WERI-Rb-1 (cell line): ENCODE results near the gene ATP5F1A.

Source experiments
- DNase-seq: peaks from one replicate; pipeline ENCODE4 v3.0.0-alpha.2; 2020
- H3K27ac ChIP-seq: fragments of 250-450 bp; sonication (Bioruptor Pico); 2 replicates; pipeline ENCODE4 v1.5.1; 2020; ENCODE audit warnings: mild to moderate bottlenecking, moderate library complexity
- H3K27me3 ChIP-seq: fragments of 250-450 bp; sonication (Bioruptor Pico); 2 replicates; pipeline ENCODE4 v1.5.1; 2021; ENCODE audit warnings: mild to moderate bottlenecking, low read depth, moderate library complexity; ENCODE audit not compliant: insufficient read depth, severe bottlenecking
- H3K36me3 ChIP-seq: fragments of 250-450 bp; sonication (Bioruptor Pico); 2 replicates; pipeline ENCODE4 v1.5.1; 2020; ENCODE audit warnings: mild to moderate bottlenecking, moderate library complexity
- H3K4me3 ChIP-seq: 2 replicates; pipeline ENCODE4 v1.5.1; 2011; ENCODE audit warnings: low read depth, mild to moderate bottlenecking, control low read depth, low read length
- H3K9me3 ChIP-seq: fragments of 250-450 bp; sonication (Bioruptor Pico); 2 replicates; pipeline ENCODE4 v1.5.1; 2021; ENCODE audit warnings: mild to moderate bottlenecking, moderate library complexity; ENCODE audit not compliant: severe bottlenecking
- CTCF ChIP-seq: IDR thresholded peaks from 2 replicates; pipeline ENCODE4 v1.5.1; 2011; ENCODE audit warnings: low read depth, mild to moderate bottlenecking, control low read depth, inconsistent platforms, low read length

The ATP5F1A gene

GRCh38 chr18:46068763-46069162 is 29.3 kb downstream of the ATP5F1A start:
- no peak for TF ChIP-seq CTCF
- no peak for DNase-seq
- H3K27ac ChIP-seq, result no peak overlapping the region
- H3K4me3 ChIP-seq, result no peak overlapping the region
- no peaks in the 10 kb centered on the region; the same call in 1 of the 2 replicates for H3K36me3 ChIP-seq
- no peaks in the 10 kb centered on the region for H3K9me3 ChIP-seq
- H3K27me3 ChIP-seq, result peaks cover 6% of the 10 kb centered on the region

GRCh38 chr18:46067438-46068007 is 30.6 kb downstream of the ATP5F1A start:
- Histone ChIP-seq H3K27me3 (peaks cover 6% of the 10 kb centered on the region), H3K36me3 (no peaks in the 10 kb centered on the region; the same call in 1 of the 2 replicates), H3K4me3 (no peak overlapping the region), H3K9me3 (no peaks in the 10 kb centered on the region), H3K27ac (no peak overlapping the region)
- TF ChIP-seq CTCF, result no peak
- DNase-seq, result no peak

GRCh38 chr18:46062781-46063180 is 35.3 kb downstream of the ATP5F1A start:
- DNase-seq, result no peak
- Histone ChIP-seq H3K27ac (no peak overlapping the region), H3K9me3 (no peaks in the 10 kb centered on the region), H3K36me3 (no peaks in the 10 kb centered on the region), H3K27me3 (no peaks in the 10 kb centered on the region), H3K4me3 (no peak overlapping the region)
- TF ChIP-seq CTCF, result no peak

GRCh38 chr18:46061796-46062195 is 36.3 kb downstream of the ATP5F1A start:
- TF ChIP-seq CTCF, result no peak
- no peak for DNase-seq
- H3K27me3 ChIP-seq, result no peaks in the 10 kb centered on the region
- H3K27ac ChIP-seq, result no peak overlapping the region
- no peaks in the 10 kb centered on the region for H3K9me3 ChIP-seq
- H3K4me3 ChIP-seq, result no peak overlapping the region
- H3K36me3 ChIP-seq, result no peaks in the 10 kb centered on the region

GRCh38 chr18:46061387-46061786 is 36.7 kb downstream of the ATP5F1A start:
- no peaks in the 10 kb centered on the region for H3K36me3 ChIP-seq

More at GRCh38 chr18:46061387-46061786, 36.7 kb downstream of the ATP5F1A start:
- Histone ChIP-seq H3K4me3 (no peak overlapping the region), H3K27me3 (no peaks in the 10 kb centered on the region), H3K27ac (no peak overlapping the region), H3K9me3 (no peaks in the 10 kb centered on the region)
- TF ChIP-seq CTCF, result no peak
- no peak for DNase-seq
